K562 (cell line): ENCODE data around the gene RNASET2. TPM values are rescaled to one million over a fixed set of nuclear protein-coding genes. Genes with fewer than 3 reads are reported as not detected.
A peak's percentile ranks its signal among the peaks of the same experiment; 100 is the strongest.
"Not testable (repeated sequence)": the region's sequence is repeated elsewhere in the genome, so short reads cannot be mapped to it uniquely, and the experiment has no call there.

Experiments used
- ADNP ChIP-seq: fragments of 200-800 bp; sonication (Bioruptor generic); IDR thresholded peaks from 2 replicates; pipeline ENCODE4 v1.6.1; 2016; ENCODE audit warnings: missing genetic modification characterization, missing compliant biosample characterization
- BCOR ChIP-seq: fragments of 450-650 bp; IDR thresholded peaks from 2 replicates; pipeline ENCODE4 v1.6.1; 2016
- CBX3 ChIP-seq, 2 experiments: IDR thresholded peaks; 1 replicate in 1 of 2; 2 replicates in 1 of 2; pipeline ENCODE4 v1.6.1; 2012; ENCODE audit warnings: inconsistent platforms in 2 of 2, low read length in 2 of 2, borderline replicate concordance in 1 of 2, control low read depth in 1 of 2
- CC2D1A ChIP-seq: fragments of 450-650 bp; IDR thresholded peaks from 2 replicates; pipeline ENCODE4 v1.6.1; 2017; ENCODE audit warnings: mild to moderate bottlenecking
- CSDE1 ChIP-seq, 2 experiments: fragments of 450-650 bp; IDR thresholded peaks; 2 replicates each; pipeline ENCODE4 v1.6.1; 2016; ENCODE audit warnings: mild to moderate bottlenecking in 1 of 2
- EP300 ChIP-seq: IDR thresholded peaks from 2 replicates; pipeline ENCODE4 v1.6.1; 2012; ENCODE audit warnings: low read length, improper control_type of control experiment
- ESRRA ChIP-seq: fragments of 450-650 bp; IDR thresholded peaks from 2 replicates; pipeline ENCODE4 v1.6.1; 2014; ENCODE audit warnings: low read depth, mild to moderate bottlenecking, moderate library complexity, borderline replicate concordance
- ILF3 ChIP-seq: fragments of 450-650 bp; IDR thresholded peaks from 2 replicates; pipeline ENCODE4 v1.6.1; 2018; ENCODE audit warnings: antibody characterized with exemption, mild to moderate bottlenecking, moderate library complexity, borderline replicate concordance
- KLF16 ChIP-seq: IDR thresholded peaks from 2 replicates; pipeline ENCODE4 v1.6.1; 2016; ENCODE audit warnings: antibody characterized with exemption
- L3MBTL2 ChIP-seq: fragments of 450-650 bp; IDR thresholded peaks from 2 replicates; pipeline ENCODE4 v1.6.1; 2016; ENCODE audit warnings: mild to moderate bottlenecking, moderate library complexity
- NFE2 ChIP-seq: IDR thresholded peaks from 2 replicates; pipeline ENCODE4 v1.6.1; 2014; ENCODE audit warnings: antibody characterized with exemption, low read depth
- POLR2B ChIP-seq: fragments of 450-650 bp; IDR thresholded peaks from 2 replicates; pipeline ENCODE4 v1.6.1; 2018; ENCODE audit warnings: low read depth; ENCODE audit not compliant: partially characterized antibody
- RB1 ChIP-seq: fragments of 450-650 bp; IDR thresholded peaks from 2 replicates; pipeline ENCODE4 v1.6.1; 2017; ENCODE audit warnings: low read depth, mild to moderate bottlenecking
- SMAD4 ChIP-seq: fragments of 250-450 bp; sonication (Bioruptor Pico); conservative IDR thresholded peaks from 2 replicates; pipeline ENCODE4 v1.8.0; 2021; ENCODE audit warnings: inconsistent platforms, mild to moderate bottlenecking, moderate library complexity
- TAF7 ChIP-seq: fragments of 450-650 bp; IDR thresholded peaks from 2 replicates; pipeline ENCODE4 v1.6.1; 2016; ENCODE audit warnings: missing genetic modification characterization, missing compliant biosample characterization
- TCF3 ChIP-seq: sonication (generic); formaldehyde crosslinking; IDR thresholded peaks from 2 replicates; pipeline ENCODE4 v1.4.0; 2020; ENCODE audit warnings: mild to moderate bottlenecking, missing genetic modification reagents
- TEAD4 ChIP-seq, 2 experiments: sonication (generic) in 1 of 2; formaldehyde crosslinking in 1 of 2; IDR thresholded peaks; 2 replicates each; pipeline versions ENCODE4 v1.6.1 to v1.8.0; 2012 to 2022; ENCODE audit warnings: borderline replicate concordance in 1 of 2, inconsistent platforms in 1 of 2, low read length in 1 of 2, mild to moderate bottlenecking in 1 of 2, missing genetic modification reagents in 1 of 2
- polyA plus RNA-seq, 8 experiments: library from polyadenylated mRNA; depleted of rRNA in 4 of 8; stranded (reverse) in 5 of 8; unstranded in 3 of 8; fragments of >200 nt; fragmentation: Nextera tagmentation in 2 of 8; fragmentation: Illumina TruSeq in 1 of 8; extraction: Ambion mirVana in 2 of 8; extraction: Trizol in 1 of 8; gene quantifications; 2 replicates each; pipeline versions ENCODE4 v1.2.1 to v1.2.3, GENCODE V29; 2011 to 2014; ENCODE audit warnings: inconsistent platforms in 1 of 8, missing spikeins in 1 of 8
- total RNA-seq, 7 experiments: library from RNA; depleted of rRNA in 6 of 7; stranded (reverse); fragments of >200 nt in 6 of 7; fragmentation: Illumina TruSeq in 2 of 7; extraction: Trizol in 2 of 7; gene quantifications; 2 replicates each; pipeline versions ENCODE4 v1.2.1 to v1.2.3, GENCODE V29; 2011 to 2021; ENCODE audit warnings: low replicate concordance in 1 of 7
- TF ChIP-seq, protein P1 (sequence below): fragments of 450-650 bp; formaldehyde crosslinking; IDR thresholded peaks from 2 replicates; pipeline ENCODE4 v1.4.0; 2020; ENCODE audit warnings: mild to moderate bottlenecking, moderate library complexity
- TF ChIP-seq, protein P2 (sequence below): sonication (generic); IDR thresholded peaks from 2 replicates; pipeline ENCODE4 v1.6.1; 2016
- TF ChIP-seq, protein P3 (sequence below): fragments of 450-650 bp; formaldehyde crosslinking; IDR thresholded peaks from 2 replicates; pipeline ENCODE4 v1.4.0; 2020; ENCODE audit warnings: mild to moderate bottlenecking, mixed read lengths
- TF ChIP-seq, protein P4 (sequence below): sonication (generic); formaldehyde crosslinking; IDR thresholded peaks from 2 replicates; pipeline ENCODE4 v1.8.0; 2022; ENCODE audit warnings: mild to moderate bottlenecking, missing genetic modification reagents
- TF ChIP-seq, protein P5 (sequence below): sonication (generic); formaldehyde crosslinking; IDR thresholded peaks from 2 replicates; pipeline ENCODE4 v1.5.0; 2020; ENCODE audit warnings: missing genetic modification reagents

RNASET2 gene
- total and polyA plus RNA-seq, 9 of the 15 experiments (the other 6 are each of a cell fraction or from before 2014, with no cell fraction given), result 7.4 to 141 (median 91.3) TPM

DNA sequence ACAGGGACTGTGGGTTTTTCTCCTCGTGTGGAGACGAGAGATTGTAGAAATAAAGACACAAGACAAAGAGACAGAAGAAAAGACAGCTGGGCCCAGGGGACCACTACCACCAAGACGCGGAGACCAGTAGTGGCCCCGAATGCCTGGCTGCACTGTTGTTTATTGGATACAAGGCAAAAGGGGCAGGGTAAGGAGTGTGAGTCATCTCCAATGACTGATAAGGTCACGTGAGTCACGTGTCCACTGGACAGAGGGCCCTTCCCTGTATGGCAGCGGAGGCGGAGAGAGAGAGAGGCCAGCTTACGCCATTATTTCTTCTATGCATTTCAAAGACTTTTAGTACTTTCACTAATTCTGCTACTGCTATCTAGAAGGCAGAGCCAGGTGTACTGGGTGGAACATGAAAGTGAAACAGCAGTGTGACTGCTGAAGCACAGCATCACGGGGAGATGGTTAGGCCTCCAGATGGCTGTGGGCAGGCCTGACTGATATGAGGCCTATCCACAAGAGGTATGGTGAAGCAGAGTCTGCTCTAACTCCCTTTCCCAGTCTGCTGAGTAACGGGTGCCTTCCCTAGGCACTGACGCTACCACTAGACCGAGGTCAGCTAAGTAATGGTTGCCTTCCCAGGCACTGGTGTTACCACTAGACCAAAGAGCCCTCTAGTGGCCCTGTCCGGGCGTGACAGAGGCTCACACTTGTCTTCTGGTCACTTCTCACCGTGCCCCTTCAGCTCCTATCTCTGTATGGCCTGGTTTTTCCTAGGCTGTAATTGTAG lies 5.3 kb downstream of the RNASET2 start (continued):
- TF ChIP-seq, protein P1, sequence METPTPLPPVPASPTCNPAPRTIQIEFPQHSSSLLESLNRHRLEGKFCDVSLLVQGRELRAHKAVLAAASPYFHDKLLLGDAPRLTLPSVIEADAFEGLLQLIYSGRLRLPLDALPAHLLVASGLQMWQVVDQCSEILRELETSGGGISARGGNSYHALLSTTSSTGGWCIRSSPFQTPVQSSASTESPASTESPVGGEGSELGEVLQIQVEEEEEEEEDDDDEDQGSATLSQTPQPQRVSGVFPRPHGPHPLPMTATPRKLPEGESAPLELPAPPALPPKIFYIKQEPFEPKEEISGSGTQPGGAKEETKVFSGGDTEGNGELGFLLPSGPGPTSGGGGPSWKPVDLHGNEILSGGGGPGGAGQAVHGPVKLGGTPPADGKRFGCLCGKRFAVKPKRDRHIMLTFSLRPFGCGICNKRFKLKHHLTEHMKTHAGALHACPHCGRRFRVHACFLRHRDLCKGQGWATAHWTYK (CRISPR knock-in tag), result peak; percentile 47
- TF ChIP-seq, protein P2, sequence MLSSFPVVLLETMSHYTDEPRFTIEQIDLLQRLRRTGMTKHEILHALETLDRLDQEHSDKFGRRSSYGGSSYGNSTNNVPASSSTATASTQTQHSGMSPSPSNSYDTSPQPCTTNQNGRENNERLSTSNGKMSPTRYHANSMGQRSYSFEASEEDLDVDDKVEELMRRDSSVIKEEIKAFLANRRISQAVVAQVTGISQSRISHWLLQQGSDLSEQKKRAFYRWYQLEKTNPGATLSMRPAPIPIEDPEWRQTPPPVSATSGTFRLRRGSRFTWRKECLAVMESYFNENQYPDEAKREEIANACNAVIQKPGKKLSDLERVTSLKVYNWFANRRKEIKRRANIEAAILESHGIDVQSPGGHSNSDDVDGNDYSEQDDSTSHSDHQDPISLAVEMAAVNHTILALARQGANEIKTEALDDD, result peak; percentile 78
- peak in 1 of 2 experiments; percentile 66; a peak in 1 of 3 replicates for TF ChIP-seq CBX3 (IDR thresholded peaks at IDR 0.05; ENCODE audit: borderline replicate concordance in 1 of 2, low read length in 2 of 2)
- TF ChIP-seq NFE2, result peak; percentile 47; the same call in 1 of the 2 replicates
- TF ChIP-seq TCF3 (CRISPR knock-in tag), result peak; percentile 40; the same call in 1 of the 2 replicates
- peak; percentile 70 for TF ChIP-seq RB1
- 0 out of 2 replicates have a peak, but pooled peaks have one; percentile 8 for TF ChIP-seq EP300
- TF ChIP-seq ILF3, result 0 out of 2 replicates have a peak, but pooled peaks have one; percentile 36
- 0 out of 2 replicates have a peak, but pooled peaks have one; percentile 28 for TF ChIP-seq KLF16
- TF ChIP-seq TAF7, result peak; percentile 27; the same call in 1 of the 2 replicates
- peak; percentile 36; the same call in 1 of the 2 replicates for TF ChIP-seq BCOR
- TF ChIP-seq CC2D1A, result 0 out of 2 replicates have a peak, but pooled peaks have one; percentile 11
- TF ChIP-seq ADNP (tag), result 0 out of 2 replicates have a peak, but pooled peaks have one; percentile 16
- TF ChIP-seq, protein P3, sequence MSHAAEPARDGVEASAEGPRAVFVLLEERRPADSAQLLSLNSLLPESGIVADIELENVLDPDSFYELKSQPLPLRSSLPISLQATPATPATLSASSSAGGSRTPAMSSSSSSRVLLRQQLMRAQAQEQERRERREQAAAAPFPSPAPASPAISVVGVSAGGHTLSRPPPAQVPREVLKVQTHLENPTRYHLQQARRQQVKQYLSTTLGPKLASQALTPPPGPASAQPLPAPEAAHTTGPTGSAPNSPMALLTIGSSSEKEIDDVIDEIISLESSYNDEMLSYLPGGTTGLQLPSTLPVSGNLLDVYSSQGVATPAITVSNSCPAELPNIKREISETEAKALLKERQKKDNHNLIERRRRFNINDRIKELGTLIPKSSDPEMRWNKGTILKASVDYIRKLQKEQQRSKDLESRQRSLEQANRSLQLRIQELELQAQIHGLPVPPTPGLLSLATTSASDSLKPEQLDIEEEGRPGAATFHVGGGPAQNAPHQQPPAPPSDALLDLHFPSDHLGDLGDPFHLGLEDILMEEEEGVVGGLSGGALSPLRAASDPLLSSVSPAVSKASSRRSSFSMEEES (CRISPR knock-in tag), result peak; percentile 98
- peak; percentile 38; the same call in 1 of the 2 replicates for TF ChIP-seq TEAD4 (IDR thresholded peaks at IDR 0.05; ENCODE audit: low read length)
- TF ChIP-seq TEAD4 (CRISPR knock-in tag; IDR thresholded peaks at IDR 0.05; ENCODE audit: borderline replicate concordance), result not testable (repeated sequence)
- TF ChIP-seq CSDE1 (IDR thresholded peaks at IDR 0.05), result 0 out of 4 replicates have a peak, but pooled peaks of 1 of the 2 experiments have one; percentile 43
- TF ChIP-seq, protein P4, sequence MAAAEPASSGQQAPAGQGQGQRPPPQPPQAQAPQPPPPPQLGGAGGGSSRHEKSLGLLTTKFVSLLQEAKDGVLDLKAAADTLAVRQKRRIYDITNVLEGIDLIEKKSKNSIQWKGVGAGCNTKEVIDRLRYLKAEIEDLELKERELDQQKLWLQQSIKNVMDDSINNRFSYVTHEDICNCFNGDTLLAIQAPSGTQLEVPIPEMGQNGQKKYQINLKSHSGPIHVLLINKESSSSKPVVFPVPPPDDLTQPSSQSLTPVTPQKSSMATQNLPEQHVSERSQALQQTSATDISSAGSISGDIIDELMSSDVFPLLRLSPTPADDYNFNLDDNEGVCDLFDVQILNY (CRISPR knock-in tag), result peak; percentile 66; the same call in 1 of the 2 replicates
- TF ChIP-seq, protein P5, sequence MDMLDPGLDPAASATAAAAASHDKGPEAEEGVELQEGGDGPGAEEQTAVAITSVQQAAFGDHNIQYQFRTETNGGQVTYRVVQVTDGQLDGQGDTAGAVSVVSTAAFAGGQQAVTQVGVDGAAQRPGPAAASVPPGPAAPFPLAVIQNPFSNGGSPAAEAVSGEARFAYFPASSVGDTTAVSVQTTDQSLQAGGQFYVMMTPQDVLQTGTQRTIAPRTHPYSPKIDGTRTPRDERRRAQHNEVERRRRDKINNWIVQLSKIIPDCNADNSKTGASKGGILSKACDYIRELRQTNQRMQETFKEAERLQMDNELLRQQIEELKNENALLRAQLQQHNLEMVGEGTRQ (CRISPR knock-in tag), result peak; percentile 95
- 0 out of 2 replicates have a peak, but pooled peaks have one; percentile 22 for TF ChIP-seq ESRRA
- TF ChIP-seq POLR2B, result peak; percentile 16
- peak; percentile 65; the same call in 1 of the 2 replicates for TF ChIP-seq L3MBTL2
- peak; percentile 81 for TF ChIP-seq SMAD4
